ENCODE results near the gene LTB. TPM values are rescaled to one million over a fixed set of nuclear protein-coding genes. Genes with fewer than 3 reads are reported as not detected.

LTB gene
- polyA plus RNA-seq, 1 of the 3 experiments (the other 2 are of a cell fraction): 0.10 TPM

- TF ChIP-seq REST (IDR thresholded peaks at IDR 0.05; ENCODE audit: low read depth, low read length): no peak
- no peak for TF ChIP-seq GABPA (IDR thresholded peaks at IDR 0.05; ENCODE audit: low read depth)
- TF ChIP-seq RXRA (IDR thresholded peaks at IDR 0.05; ENCODE audit: borderline replicate concordance, low read depth): no peak
- TF ChIP-seq FOXM1 (IDR thresholded peaks at IDR 0.05; ENCODE audit: low read depth): no peak
- TF ChIP-seq PBX3 (IDR thresholded peaks at IDR 0.05): no peak
- no peak for TF ChIP-seq SIN3A (IDR thresholded peaks at IDR 0.05; ENCODE audit: borderline replicate concordance, low read depth, low read length)
- no peak for TF ChIP-seq MXI1 (IDR thresholded peaks at IDR 0.05; ENCODE audit: low read depth, low read length)
- TF ChIP-seq YY1 (IDR thresholded peaks at IDR 0.05; ENCODE audit: low read depth): no peak
- no peak for TF ChIP-seq EP300 (IDR thresholded peaks at IDR 0.05; ENCODE audit: borderline replicate concordance in 1 of 2, low read depth in 1 of 2, low read length in 1 of 2)
- TF ChIP-seq TEAD4 (IDR thresholded peaks at IDR 0.05; ENCODE audit: borderline replicate concordance, insufficient read depth): no peak
- TF ChIP-seq MAX (IDR thresholded peaks at IDR 0.05; ENCODE audit: low read depth): no peak
- no peak for TF ChIP-seq FOSL2 (IDR thresholded peaks at IDR 0.05; ENCODE audit: borderline replicate concordance, low read depth)
- no peak for TF ChIP-seq FOXJ3 (CRISPR knock-in tag; IDR thresholded peaks at IDR 0.05)
- no peak for TF ChIP-seq TAF1 (IDR thresholded peaks at IDR 0.05; ENCODE audit: borderline replicate concordance, low read depth, low read length)
- no peak for TF ChIP-seq POLR2AphosphoS5 (IDR thresholded peaks at IDR 0.05; ENCODE audit: low read depth, low read length)
Observed at GRCh38 chr6:31610968-31611367, 28.7 kb upstream of the LTB start.

More at GRCh38 chr6:31610968-31611367, 28.7 kb upstream of the LTB start:
- Histone ChIP-seq H3K9me2 (no peaks in the 10 kb centered on the region), H3K4me3 (ENCODE audit: low read depth in 2 of 2, low read length in 1 of 2) (no peak overlapping the region), H3K9me3 (no peaks in the 10 kb centered on the region), H3K4me1 (ENCODE audit: control insufficient read depth in 1 of 2, insufficient read depth in 2 of 2, low read depth in 1 of 2, low read length in 1 of 2) (no peaks in the 10 kb centered on the region; a peak in 1 of 4 replicates), H4K20me1 (ENCODE audit: insufficient read depth) (no peaks in the 10 kb centered on the region), H3F3A (replicated peaks; ENCODE audit: insufficient read depth) (no peaks in the 10 kb centered on the region), H3K4me2 (no peak overlapping the region), H3K9ac (no peak overlapping the region), H3K27ac (ENCODE audit: low read depth in 2 of 2, low read length in 1 of 2) (no peak overlapping the region), H2AFZ (ENCODE audit: low read depth) (no peak overlapping the region; the same call in 1 of the 2 replicates), H3K79me2 (ENCODE audit: insufficient read depth) (no peaks in the 10 kb centered on the region), H3K36me3 (replicated peaks in 1 of 2; ENCODE audit: control insufficient read depth in 1 of 2, insufficient read depth in 2 of 2, low read length in 1 of 2) (no peaks in the 10 kb centered on the region), H3K27me3 (ENCODE audit: insufficient read depth) (no peaks in the 10 kb centered on the region)
- ChIA-PET POLR2A (interaction anchor here (1.2 kb wide), 1 partner anchor 9 kb away, joined by 5 read pairs; no protein-coding TSS in a partner anchor), CTCF (interaction anchor here (0.6 to 3.7 kb wide), 6 partner anchors 13 to 196 kb away, joined by 3 to 29 read pairs (median 3); partner anchors contain the start of genes ATP6V1G2, BAG6 and LSM2)
- WGBS (ENCODE audit: low lambda C conversion rate): 94% methylated on average over 4 of the region's 4 CpGs
- DNase-seq: no peak
